Omental fat pad (tissue), 4 donors: ENCODE measurements around the gene S100A14. TPM values are rescaled to one million over a fixed set of nuclear protein-coding genes. Genes with fewer than 3 reads are reported as not detected.

Experiments
- ATAC-seq: fragments of 150-250 bp; one replicate; pipeline ENCODE4 v1.9.1; 2016; ENCODE audit warnings: mild to moderate bottlenecking, moderate library complexity; ENCODE audit not compliant: low FRiP score
- DNase-seq: peaks from one replicate; pipeline ENCODE4 v3.0.0-alpha.2; 2019; ENCODE audit warnings: low spot score
- total RNA-seq, 4 donors: library from RNA; depleted of rRNA; stranded (reverse); fragments of >200 nt; gene quantifications; one replicate each; pipeline ENCODE4 v1.1.0, GENCODE V29; 2016
- TF ChIP-seq, protein P1 (sequence below), 3 donors: fragments of 450-650 bp; IDR thresholded peaks; one replicate each; pipeline ENCODE4 v1.5.1; 2016 to 2017; ENCODE audit warnings: antibody characterized with exemption in 3 of 3, mild to moderate bottlenecking in 3 of 3, moderate library complexity in 2 of 3

Gene S100A14
- total RNA-seq, 4 donors from 2014 or later, result 0.50 to 1.9 (median 1.3) TPM; not detected in 1

DNA sequence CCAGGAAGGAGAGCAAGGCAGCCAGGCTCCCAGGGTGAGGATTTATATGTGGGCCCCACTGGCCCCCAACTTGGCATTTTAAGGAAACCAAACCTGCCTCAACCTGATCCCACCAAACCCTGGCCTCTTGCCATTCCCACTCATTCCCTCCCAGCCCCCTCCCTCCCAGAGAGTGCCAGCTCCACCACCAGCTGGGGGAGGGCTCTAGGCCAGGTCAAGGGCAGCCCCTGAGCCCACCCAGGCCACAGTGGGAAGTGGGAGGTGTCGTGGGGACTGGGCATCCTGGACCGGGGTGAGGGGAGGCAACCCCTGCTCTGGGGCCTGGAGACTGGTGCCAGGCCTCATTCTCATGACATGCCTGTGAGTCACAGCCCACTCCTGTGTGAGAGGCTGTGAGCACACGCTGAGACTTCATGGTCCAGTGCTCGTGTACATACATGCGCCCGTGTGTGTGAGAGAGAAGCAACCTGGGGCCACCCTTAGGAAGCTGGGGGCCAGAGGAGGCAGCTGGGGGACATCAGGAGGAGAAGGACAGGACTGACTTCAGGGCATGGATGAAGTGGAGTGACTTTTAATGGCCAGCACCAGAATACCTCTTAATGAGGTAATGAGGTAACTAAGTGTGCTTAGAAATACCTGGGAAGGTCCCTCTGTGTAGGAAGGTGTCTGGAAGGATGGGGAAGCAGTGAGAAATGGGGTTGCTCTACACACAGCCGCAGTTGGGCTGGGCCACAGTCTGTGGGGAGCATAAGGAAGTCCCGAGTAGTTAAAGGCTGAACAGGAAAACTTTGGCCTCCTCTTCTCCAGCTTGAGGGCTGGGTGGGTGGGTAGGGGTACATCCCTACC is 50.4 kb downstream of the S100A14 start, which contains the start of gene S100A2:
TSS of gene S100A2 (minus strand) at position 316 of the 846 bp plus-strand sequence. CDS start 1,967 bp downstream, outside the sequence.
- ATAC-seq, result peak; percentile 68
- DNase-seq, result peak; percentile 64
- TF ChIP-seq, protein P1, sequence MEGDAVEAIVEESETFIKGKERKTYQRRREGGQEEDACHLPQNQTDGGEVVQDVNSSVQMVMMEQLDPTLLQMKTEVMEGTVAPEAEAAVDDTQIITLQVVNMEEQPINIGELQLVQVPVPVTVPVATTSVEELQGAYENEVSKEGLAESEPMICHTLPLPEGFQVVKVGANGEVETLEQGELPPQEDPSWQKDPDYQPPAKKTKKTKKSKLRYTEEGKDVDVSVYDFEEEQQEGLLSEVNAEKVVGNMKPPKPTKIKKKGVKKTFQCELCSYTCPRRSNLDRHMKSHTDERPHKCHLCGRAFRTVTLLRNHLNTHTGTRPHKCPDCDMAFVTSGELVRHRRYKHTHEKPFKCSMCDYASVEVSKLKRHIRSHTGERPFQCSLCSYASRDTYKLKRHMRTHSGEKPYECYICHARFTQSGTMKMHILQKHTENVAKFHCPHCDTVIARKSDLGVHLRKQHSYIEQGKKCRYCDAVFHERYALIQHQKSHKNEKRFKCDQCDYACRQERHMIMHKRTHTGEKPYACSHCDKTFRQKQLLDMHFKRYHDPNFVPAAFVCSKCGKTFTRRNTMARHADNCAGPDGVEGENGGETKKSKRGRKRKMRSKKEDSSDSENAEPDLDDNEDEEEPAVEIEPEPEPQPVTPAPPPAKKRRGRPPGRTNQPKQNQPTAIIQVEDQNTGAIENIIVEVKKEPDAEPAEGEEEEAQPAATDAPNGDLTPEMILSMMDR (IDR thresholded peaks at IDR 0.05), result no peak

Other genes starting within 250 kb of the S100A14 start
- 10 to 100 TPM in 2 of 4 donors, 1 to 10 TPM in 2; 4.2 to 59.0 (median 9.6) TPM for gene S100A12, start 240.7 kb downstream of the S100A14 start, total RNA-seq
- gene S100A8, start 225.3 kb downstream of the S100A14 start, total RNA-seq, result 100 to 1,000 TPM in 1 of 4 donors, 10 to 100 TPM in 3; 50.4 to 402 (median 59.6) TPM
- not detected for gene S100A7A, start 199.8 kb downstream of the S100A14 start, total RNA-seq
- not detected for gene S100A7, start 155.7 kb downstream of the S100A14 start, total RNA-seq
- 100 to 1,000 TPM; 315 to 566 (median 427) TPM for gene S100A6, start 80.3 kb downstream of the S100A14 start, total RNA-seq
- not detected for gene S100A5, start 75.4 kb downstream of the S100A14 start, total RNA-seq
- gene S100A4, start 70.5 kb downstream of the S100A14 start, total RNA-seq, result 100 to 1,000 TPM; 323 to 723 (median 337) TPM
- gene S100A3, start 67.1 kb downstream of the S100A14 start, total RNA-seq, result 1 to 10 TPM in 3 of 4 donors, not detected in 1; 1.7 to 3.2 (median 2.7) TPM
- gene S100A2, start 50.5 kb downstream of the S100A14 start, total RNA-seq, result 1 to 10 TPM in 2 of 4 donors, not detected in 2; 1.3 to 6.5 TPM
- 100 to 1,000 TPM in 3 of 4 donors, 10 to 100 TPM in 1; 84.5 to 225 (median 127) TPM for gene S100A16, start 3.2 kb downstream of the S100A14 start, total RNA-seq
- 100 to 1,000 TPM; 118 to 192 (median 176) TPM for gene S100A13, start 11.2 kb upstream of the S100A14 start, total RNA-seq
- 10 to 100 TPM in 3 of 4 donors, 1 to 10 TPM in 1; 6.0 to 36.5 (median 23.7) TPM for gene S100A1, start 12.1 kb upstream of the S100A14 start, total RNA-seq
- 10 to 100 TPM; 31.4 to 63.5 (median 53.7) TPM for gene CHTOP, start 17.7 kb upstream of the S100A14 start, total RNA-seq
- 10 to 100 TPM; 40.2 to 62.2 (median 54.8) TPM for gene SNAPIN, start 42.4 kb upstream of the S100A14 start, total RNA-seq
- gene ILF2, start 54.7 kb upstream of the S100A14 start, total RNA-seq, result 100 to 1,000 TPM in 3 of 4 donors, 10 to 100 TPM in 1; 80.2 to 201 (median 122) TPM
- 100 to 1,000 TPM in 3 of 4 donors, 10 to 100 TPM in 1; 87.3 to 203 (median 120) TPM for gene NPR1, start 62.4 kb upstream of the S100A14 start, total RNA-seq
- gene INTS3, start 111.7 kb upstream of the S100A14 start, total RNA-seq, result 10 to 100 TPM; 28.6 to 65.3 (median 34.8) TPM
- gene SLC27A3, start 159.1 kb upstream of the S100A14 start, total RNA-seq, result 10 to 100 TPM; 29.4 to 65.4 (median 40.5) TPM